CD4-positive, alpha-beta T cell (primary cell): ENCODE measurements around the gene IGF1R. TPM values are rescaled to one million over a fixed set of nuclear protein-coding genes. Genes with fewer than 3 reads are reported as not detected.

Experiments used
- ATAC-seq: fragments of 200-7000 bp; cut with Tn5 transposase; one replicate; pipeline ENCODE4 v1.10.0; 2022; ENCODE audit warnings: mild to moderate bottlenecking; ENCODE audit not compliant: poor library complexity
- CTCF ChIA-PET: fragments of 350-600 bp; sonication (Branson Sonifier 250); formaldehyde crosslinking; loops from one replicate; lab custom pipeline; 2021; ENCODE audit warnings: antibody characterized with exemption, inconsistent platforms; lab: Charles Lee
- POLR2A ChIA-PET: fragments of 350-600 bp; sonication (Branson Sonifier 250); formaldehyde crosslinking; loops from one replicate; lab custom pipeline; 2021; ENCODE audit warnings: antibody characterized with exemption, inconsistent platforms; lab: Charles Lee
- DNase-seq, 14 experiments: peaks; one replicate each; pipeline ENCODE4 v3.0.0-alpha.2; 2013 to 2020; ENCODE audit warnings: mixed read lengths in 2 of 14
- H3K27ac ChIP-seq, 2 donors: one replicate each; pipeline versions ENCODE4 v1.5.1 to v1.7.0; 2013; ENCODE audit warnings: low read length in 2 of 2, low read depth in 1 of 2, mild to moderate bottlenecking in 1 of 2
- H3K27me3 ChIP-seq, 2 experiments: 1 replicate in 1 of 2; 2 replicates in 1 of 2; pipeline versions ENCODE4 v1.6.1 to v1.7.0; 2013; ENCODE audit warnings: low read length in 2 of 2, control low read depth in 1 of 2, mild to moderate bottlenecking in 1 of 2, moderate library complexity in 1 of 2; ENCODE audit not compliant: insufficient read depth in 2 of 2, control insufficient read depth in 1 of 2
- H3K36me3 ChIP-seq: one replicate; pipeline ENCODE4 v1.6.1; 2013; ENCODE audit warnings: low read length, control low read depth; ENCODE audit not compliant: insufficient read depth
- H3K4me1 ChIP-seq: one replicate; pipeline ENCODE4 v1.6.1; 2013; ENCODE audit warnings: low read length, control low read depth; ENCODE audit not compliant: insufficient read depth
- H3K4me3 ChIP-seq: one replicate; pipeline ENCODE4 v1.5.1; 2013; ENCODE audit warnings: mild to moderate bottlenecking, low read length, moderate library complexity
- H3K9me3 ChIP-seq, 2 experiments: 1 replicate in 1 of 2; 2 replicates in 1 of 2; pipeline versions ENCODE4 v1.6.1 to v1.7.0; 2013; ENCODE audit warnings: low read length in 2 of 2, mild to moderate bottlenecking in 2 of 2, control low read depth in 1 of 2, moderate library complexity in 1 of 2; ENCODE audit not compliant: control insufficient read depth in 1 of 2, insufficient read depth in 1 of 2
- H3K27ac Mint-ChIP-seq: one replicate; pipeline ENCODE4 v1.8.0; 2020; ENCODE audit warnings: mixed read lengths
- H3K27me3 Mint-ChIP-seq: one replicate; pipeline ENCODE4 v1.8.0; 2021; ENCODE audit warnings: mixed read lengths
- H3K36me3 Mint-ChIP-seq: one replicate; pipeline ENCODE4 v1.8.0; 2021; ENCODE audit warnings: low read depth, mixed read lengths
- H3K4me1 Mint-ChIP-seq: one replicate; pipeline ENCODE4 v1.8.0; 2021; ENCODE audit warnings: low read depth, mixed read lengths
- H3K4me3 Mint-ChIP-seq: one replicate; pipeline ENCODE4 v1.8.0; 2020; ENCODE audit warnings: mild to moderate bottlenecking, mixed read lengths
- H3K9me3 Mint-ChIP-seq: one replicate; pipeline ENCODE4 v1.8.0; 2020; ENCODE audit warnings: mixed read lengths
- CTCF ChIP-seq: fragments of 200-600 bp; IDR thresholded peaks from one replicate; pipeline ENCODE4 v1.8.0; 2022; ENCODE audit warnings: antibody characterized with exemption, mild to moderate bottlenecking
- intact Hi-C, 2 experiments: fragments of 100-400 bp; cut with DNase I in 1 of 2; cut with micrococcal nuclease in 1 of 2; formaldehyde crosslinking; loops; one replicate each; pipeline versions ENCODE4 v1.15.1 to v1.9.0; 2023 to 2025; cut with DNase I, micrococcal nuclease
- total RNA-seq, 174 experiments: library from RNA in 2 of 174; stranded (reverse) in 2 of 174; gene quantifications; one replicate each; pipeline ENCODE4 v1.2.3 and lab custom pipeline; 2021 to 2026

Gene IGF1R
- total RNA-seq, 2 experiments from 2014 or later, result 39.2 to 40.3 TPM

- Histone ChIP-seq H3K27ac (no peak overlapping the region), H3K27me3 (no peaks in the 10 kb centered on the region), H3K36me3 (peaks cover 23% of the 10 kb centered on the region), H3K9me3 (no peaks in the 10 kb centered on the region), H3K4me1 (peaks cover 11% of the 10 kb centered on the region), H3K4me3 (no peak overlapping the region)
- ChIA-PET CTCF (no interaction called here), POLR2A (no interaction called here)
- TF ChIP-seq CTCF, result no peak
- peak overlapping the region; percentile 74 for H3K27ac Mint-ChIP-seq
- DNase-seq (peak in 2 of 14 experiments; percentile 6 to 11), ATAC-seq (peak; percentile 37)
- no peaks in the 10 kb centered on the region for H3K9me3 Mint-ChIP-seq
- intact Hi-C loops, result no loop called here
- peaks cover 62% of the 10 kb centered on the region for H3K36me3 Mint-ChIP-seq
- peaks cover 20% of the 10 kb centered on the region for H3K4me1 Mint-ChIP-seq
- no peaks in the 10 kb centered on the region for H3K27me3 Mint-ChIP-seq
- H3K4me3 Mint-ChIP-seq, result no peak overlapping the region
Observed at GRCh38 chr15:98952381-98952803, 304.1 kb downstream of the IGF1R start.

- Mint-ChIP-seq H3K36me3 (peaks cover 67% of the 10 kb centered on the region), H3K4me3 (no peak overlapping the region), H3K9me3 (no peaks in the 10 kb centered on the region), H3K27ac (peak overlapping the region; percentile 74), H3K4me1 (peaks cover 20% of the 10 kb centered on the region), H3K27me3 (no peaks in the 10 kb centered on the region)
- POLR2A ChIA-PET, result no interaction called here
- TF ChIP-seq CTCF, result no peak
- intact Hi-C loops, result no loop called here
- CTCF ChIA-PET, result no interaction called here
- H3K27me3 ChIP-seq, result no peaks in the 10 kb centered on the region
- no peaks in the 10 kb centered on the region for H3K9me3 ChIP-seq
- peak in 1 of 14 experiments; percentile 11 for DNase-seq
- no peak for ATAC-seq
- H3K27ac ChIP-seq, result no peak overlapping the region
- peaks cover 11% of the 10 kb centered on the region for H3K4me1 ChIP-seq
- no peak overlapping the region for H3K4me3 ChIP-seq
- peaks cover 24% of the 10 kb centered on the region for H3K36me3 ChIP-seq
Observed at GRCh38 chr15:98953000-98953787, 304.9 kb downstream of the IGF1R start.

- Mint-ChIP-seq H3K36me3 (peaks cover 67% of the 10 kb centered on the region), H3K9me3 (no peaks in the 10 kb centered on the region), H3K27ac (no peak overlapping the region), H3K27me3 (no peaks in the 10 kb centered on the region), H3K4me3 (no peak overlapping the region), H3K4me1 (peaks cover 20% of the 10 kb centered on the region)
- Histone ChIP-seq H3K27ac (no peak overlapping the region), H3K4me3 (no peak overlapping the region), H3K4me1 (peaks cover 11% of the 10 kb centered on the region), H3K36me3 (peaks cover 20% of the 10 kb centered on the region), H3K9me3 (no peaks in the 10 kb centered on the region), H3K27me3 (no peaks in the 10 kb centered on the region)
- DNase-seq (no peak), ATAC-seq (no peak)
- CTCF ChIA-PET, result no interaction called here
- intact Hi-C loops, result no loop called here
- TF ChIP-seq CTCF, result no peak
- POLR2A ChIA-PET, result no interaction called here
Observed at GRCh38 chr15:98953968-98954367, 305.6 kb downstream of the IGF1R start.
